Mucosa of descending colon (tissue), 3 donors: ENCODE results near the gene CWC22. TPM values are rescaled to one million over a fixed set of nuclear protein-coding genes. Genes with fewer than 3 reads are reported as not detected.
A peak's percentile ranks its signal among the peaks of the same experiment; 100 is the strongest.

Experiments used
- ATAC-seq: fragments of 200-7000 bp; cut with Tn5 transposase; one replicate; pipeline ENCODE4 v1.9.1; 2020; ENCODE audit warnings: mild to moderate bottlenecking, moderate library complexity
- DNase-seq, 3 donors: peaks; one replicate each; pipeline ENCODE4 v3.0.0-alpha.2; 2020
- H3K36me3 ChIP-seq: fragments of 200-600 bp; one replicate; pipeline ENCODE4 v1.8.0; 2021; ENCODE audit warnings: low read depth, mild to moderate bottlenecking
- H3K4me1 ChIP-seq: fragments of 200-600 bp; one replicate; pipeline ENCODE4 v1.8.0; 2021; ENCODE audit warnings: low read depth, mild to moderate bottlenecking
- H3K4me3 ChIP-seq: fragments of 200-600 bp; one replicate; pipeline ENCODE4 v1.8.0; 2021; ENCODE audit warnings: mild to moderate bottlenecking
- H3K9me3 ChIP-seq: fragments of 200-600 bp; one replicate; pipeline ENCODE4 v1.8.0; 2021; ENCODE audit warnings: mild to moderate bottlenecking
- intact Hi-C, 2 donors: fragments of 100-400 bp; cut with DNase I in 1 of 2; cut with micrococcal nuclease in 1 of 2; formaldehyde crosslinking; loops; one replicate each; pipeline versions ENCODE4 v1.11.0 to v1.11.1; 2022; cut with DNase I, micrococcal nuclease
- total RNA-seq, 3 donors: library from RNA; stranded (reverse); fragmentation: NEBNext Ultra II Directional in 2 of 3; extraction: Animal tissue kit (Norgen Biotek cat#: 25700) in 2 of 3; gene quantifications; one replicate each; pipeline versions ENCODE4 v1.2.1 to v1.2.4, GENCODE V29; 2021 to 2023
- TF ChIP-seq, protein P1 (sequence below): fragments of 200-600 bp; IDR thresholded peaks from one replicate; pipeline ENCODE4 v1.8.0; 2022; ENCODE audit warnings: antibody characterized with exemption, mild to moderate bottlenecking
- donor health status: DM: no; HTN: no; CAD: no; lungs with moderate emphysema.
- donor health status: DM: no; HTN: no; CAD: no.
- donor health status: DM: no; HTN: yes; CAD: no.

The CWC22 gene
- total RNA-seq, 3 donors from 2014 or later, result 13.2 to 24.7 (median 14.0) TPM

DNA sequence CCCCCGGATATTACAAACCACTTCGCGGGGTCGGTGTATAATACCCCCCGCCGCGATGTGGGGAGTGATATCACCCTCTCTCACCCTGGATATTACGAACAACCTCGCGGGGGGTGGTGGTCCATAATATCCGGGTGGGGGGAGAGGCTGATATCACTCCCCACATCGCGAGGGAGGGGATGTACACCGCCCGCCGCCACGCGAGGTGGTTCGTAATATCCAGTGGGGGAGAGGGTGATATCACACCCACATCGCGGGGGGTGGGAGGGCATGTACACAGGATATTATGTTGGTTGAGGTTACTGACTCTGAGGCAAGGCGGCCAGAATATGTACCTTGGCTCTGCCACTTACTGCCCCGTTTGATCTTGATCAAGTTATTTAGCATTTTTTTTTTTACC, 14.8 kb upstream of the CWC22 start:
- TF ChIP-seq, protein P1, sequence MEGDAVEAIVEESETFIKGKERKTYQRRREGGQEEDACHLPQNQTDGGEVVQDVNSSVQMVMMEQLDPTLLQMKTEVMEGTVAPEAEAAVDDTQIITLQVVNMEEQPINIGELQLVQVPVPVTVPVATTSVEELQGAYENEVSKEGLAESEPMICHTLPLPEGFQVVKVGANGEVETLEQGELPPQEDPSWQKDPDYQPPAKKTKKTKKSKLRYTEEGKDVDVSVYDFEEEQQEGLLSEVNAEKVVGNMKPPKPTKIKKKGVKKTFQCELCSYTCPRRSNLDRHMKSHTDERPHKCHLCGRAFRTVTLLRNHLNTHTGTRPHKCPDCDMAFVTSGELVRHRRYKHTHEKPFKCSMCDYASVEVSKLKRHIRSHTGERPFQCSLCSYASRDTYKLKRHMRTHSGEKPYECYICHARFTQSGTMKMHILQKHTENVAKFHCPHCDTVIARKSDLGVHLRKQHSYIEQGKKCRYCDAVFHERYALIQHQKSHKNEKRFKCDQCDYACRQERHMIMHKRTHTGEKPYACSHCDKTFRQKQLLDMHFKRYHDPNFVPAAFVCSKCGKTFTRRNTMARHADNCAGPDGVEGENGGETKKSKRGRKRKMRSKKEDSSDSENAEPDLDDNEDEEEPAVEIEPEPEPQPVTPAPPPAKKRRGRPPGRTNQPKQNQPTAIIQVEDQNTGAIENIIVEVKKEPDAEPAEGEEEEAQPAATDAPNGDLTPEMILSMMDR, result no peak
- no peak for ATAC-seq
- no peaks in the 10 kb centered on the region for H3K36me3 ChIP-seq
- intact Hi-C loops, result no loop called here
- H3K4me3 ChIP-seq, result no peak overlapping the region
- peak in 1 of 3 donors; percentile 38 for DNase-seq
- H3K9me3 ChIP-seq, result no peaks in the 10 kb centered on the region
- no peaks in the 10 kb centered on the region for H3K4me1 ChIP-seq

DNA sequence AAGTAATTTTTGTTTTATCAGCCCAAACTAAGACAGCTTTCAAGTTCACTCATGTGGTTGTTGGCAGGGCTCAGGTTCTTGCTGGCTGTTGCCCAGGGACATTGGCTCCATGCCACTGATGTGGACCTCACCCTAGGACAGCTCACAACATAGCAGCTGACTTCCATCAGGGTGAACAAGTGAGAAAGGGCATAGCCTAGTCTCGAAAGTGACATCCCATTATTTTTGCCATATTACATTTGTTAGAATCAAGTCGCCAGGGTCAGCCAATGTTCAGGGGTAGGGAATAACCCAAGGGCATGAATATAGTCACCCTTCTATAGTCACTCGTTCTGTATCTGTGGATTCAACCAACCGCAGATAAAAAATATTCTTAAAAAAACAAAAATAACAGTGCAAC, 10.7 kb upstream of the CWC22 start:
- intact Hi-C loops, result no loop called here
- DNase-seq, result peak in 2 of 3 donors; percentile 22 to 30
- ATAC-seq, result peak; percentile 22
- TF ChIP-seq, protein P1, result no peak
- H3K9me3 ChIP-seq, result no peaks in the 10 kb centered on the region
- H3K4me3 ChIP-seq, result no peak overlapping the region
- no peaks in the 10 kb centered on the region for H3K4me1 ChIP-seq
- no peaks in the 10 kb centered on the region for H3K36me3 ChIP-seq

DNA sequence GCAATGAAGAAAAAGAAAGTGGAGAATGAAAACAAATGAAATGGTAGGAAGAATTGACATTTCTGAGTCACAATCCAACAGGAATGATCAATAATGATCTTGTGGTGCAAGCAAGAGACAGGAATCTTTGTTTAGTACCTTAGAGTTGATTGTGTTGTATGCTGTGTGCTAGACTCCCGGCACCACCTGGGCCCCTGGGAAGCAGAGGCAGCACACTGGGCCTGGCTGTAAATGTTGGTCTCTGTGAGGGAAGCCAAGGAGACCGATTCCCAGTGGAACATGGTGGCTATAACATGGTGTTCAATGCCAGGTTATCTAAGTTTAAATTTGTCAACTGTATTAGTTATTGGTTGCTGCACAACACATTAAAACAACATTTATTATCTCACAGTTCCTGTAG, 9.8 kb upstream of the CWC22 start:
- H3K9me3 ChIP-seq, result no peaks in the 10 kb centered on the region
- DNase-seq, result no peak
- intact Hi-C loops, result no loop called here
- no peak for ATAC-seq
- H3K4me1 ChIP-seq, result no peaks in the 10 kb centered on the region
- TF ChIP-seq, protein P1, result no peak
- H3K36me3 ChIP-seq, result no peaks in the 10 kb centered on the region
- no peak overlapping the region for H3K4me3 ChIP-seq

DNA sequence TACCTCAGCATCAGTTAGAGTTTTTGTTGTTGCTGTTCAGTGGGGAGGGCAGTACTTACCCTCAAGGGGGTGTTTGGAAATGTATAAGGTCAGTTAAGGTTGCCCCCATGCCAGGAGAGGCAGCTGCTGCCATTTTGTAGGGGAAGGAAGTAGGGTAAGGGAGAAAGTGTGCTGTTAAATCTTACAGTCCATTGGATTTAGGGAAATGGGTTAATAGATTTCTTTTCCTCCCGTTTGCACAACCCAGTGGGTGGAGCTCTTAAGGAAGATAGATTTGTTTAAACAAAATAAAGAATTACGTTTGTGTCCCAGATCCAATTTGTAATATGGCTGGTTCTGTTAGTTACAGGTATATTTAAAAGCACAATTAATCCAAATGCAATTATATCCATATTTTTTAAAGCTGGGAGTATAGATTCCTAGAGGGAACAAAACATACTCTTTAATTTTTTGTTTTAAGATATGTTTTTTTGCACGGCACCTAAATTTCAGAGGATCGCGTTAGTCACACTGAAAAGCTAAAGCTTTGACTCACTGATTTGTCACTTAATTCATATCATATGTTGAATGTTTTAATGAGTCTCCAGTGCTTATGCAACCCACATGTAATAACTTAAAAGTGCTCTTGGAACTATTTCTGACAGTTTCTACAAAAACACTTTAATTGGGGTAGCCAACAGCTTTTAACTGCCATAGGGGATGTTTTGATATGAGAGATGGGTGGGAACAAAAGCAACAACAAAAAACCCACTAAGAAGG, 9.0 kb upstream of the CWC22 start:
- TF ChIP-seq, protein P1, result no peak
- no peak for DNase-seq
- intact Hi-C loops, result no loop called here
- Histone ChIP-seq H3K4me3 (no peak overlapping the region), H3K9me3 (no peaks in the 10 kb centered on the region), H3K4me1 (no peaks in the 10 kb centered on the region), H3K36me3 (no peaks in the 10 kb centered on the region)
- no peak for ATAC-seq

DNA sequence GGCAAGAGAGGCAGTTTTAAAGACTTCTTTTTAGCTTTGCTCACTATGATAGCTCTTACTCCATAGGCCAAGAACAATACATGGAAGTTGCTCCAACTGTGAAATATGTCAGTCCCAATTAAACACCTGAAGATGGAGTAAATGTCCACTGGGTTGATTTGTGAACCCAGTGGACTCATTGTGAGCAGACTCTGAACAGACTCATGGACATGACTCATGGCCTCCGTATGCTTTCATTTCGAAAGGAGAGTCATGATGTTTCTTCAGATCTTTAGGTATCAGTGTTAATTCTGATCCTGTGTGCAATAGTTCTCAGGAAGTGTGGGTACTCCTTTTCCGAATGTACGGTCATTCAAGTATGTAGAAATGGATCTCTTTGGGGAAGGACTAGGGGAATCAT, 5.4 kb upstream of the CWC22 start:
- Histone ChIP-seq H3K4me3 (no peak overlapping the region), H3K4me1 (no peaks in the 10 kb centered on the region), H3K9me3 (no peaks in the 10 kb centered on the region), H3K36me3 (no peaks in the 10 kb centered on the region)
- intact Hi-C loops, result no loop called here
- TF ChIP-seq, protein P1, result no peak
- ATAC-seq, result no peak
- DNase-seq, result no peak
